Natural killer cell treated with Interleukin-12 subunit alpha and Interleukin-12 subunit beta and Interleukin-15 and Interleukin-18, amount 100 ng/mL, for 72 hours (primary cell): ENCODE results near the gene DTNB. TPM values are rescaled to one million over a fixed set of nuclear protein-coding genes. Genes with fewer than 3 reads are reported as not detected.
A peak's percentile ranks its signal among the peaks of the same experiment; 100 is the strongest.

Source experiments
- ATAC-seq, 2 donors: fragments of 150-1000 bp; cut with Tn5 transposase in 1 of 2; sonication (Bioruptor Pico), chemical (Tn5 transposase) in 1 of 2; 2 replicates each; pipeline ENCODE4 v1.10.0; 2021
- DNase-seq: peaks from one replicate; pipeline ENCODE4 v3.0.0; 2022; ENCODE audit warnings: low spot score
- H3K27ac Mint-ChIP-seq, 2 donors: 1 replicate in 1 of 2; 2 replicates in 1 of 2; pipeline ENCODE4 v1.8.0; 2022; ENCODE audit warnings: mixed read lengths in 2 of 2, mild to moderate bottlenecking in 1 of 2, moderate library complexity in 1 of 2
- H3K27me3 Mint-ChIP-seq, 2 donors: 1 replicate in 1 of 2; 2 replicates in 1 of 2; pipeline ENCODE4 v1.8.0; 2022; ENCODE audit warnings: mixed read lengths in 2 of 2
- H3K36me3 Mint-ChIP-seq: one replicate; pipeline ENCODE4 v1.8.0; 2022; ENCODE audit warnings: mixed read lengths
- H3K4me1 Mint-ChIP-seq, 2 donors: 1 replicate in 1 of 2; 2 replicates in 1 of 2; pipeline ENCODE4 v1.8.0; 2022; ENCODE audit warnings: low read depth in 2 of 2, mixed read lengths in 2 of 2, mild to moderate bottlenecking in 1 of 2
- H3K4me3 Mint-ChIP-seq: one replicate; pipeline ENCODE4 v1.8.0; 2022; ENCODE audit warnings: mixed read lengths
- H3K9me3 Mint-ChIP-seq: 2 replicates; pipeline ENCODE4 v1.8.0; 2022; ENCODE audit warnings: mixed read lengths
- total RNA-seq, 2 donors: library from RNA; stranded (reverse); gene quantifications; one replicate each; pipeline ENCODE4 v1.2.3, GENCODE V29; 2022

The DTNB gene
- total RNA-seq, 2 donors from 2014 or later: 5.3 to 18.9 TPM

GRCh38 chr2:25402477-25402876 is 270.9 kb downstream of the DTNB start:
- Mint-ChIP-seq H3K36me3 (no peaks in the 10 kb centered on the region), H3K9me3 (no peaks in the 10 kb centered on the region), H3K27me3 (no peaks in the 10 kb centered on the region), H3K4me3 (peak overlapping the region; percentile 9), H3K4me1 (peaks cover 20 to 24% of the 10 kb centered on the region in 2 donors), H3K27ac (peak overlapping the region in 1 of 2 donors; percentile 68)
- no peak for DNase-seq
- no peak for ATAC-seq

GRCh38 chr2:25401307-25402026 is 271.9 kb downstream of the DTNB start:
- DNase-seq: no peak
- Mint-ChIP-seq H3K36me3 (no peaks in the 10 kb centered on the region), H3K27me3 (no peaks in the 10 kb centered on the region), H3K9me3 (no peaks in the 10 kb centered on the region), H3K27ac (no peak overlapping the region), H3K4me1 (peaks cover 20 to 24% of the 10 kb centered on the region in 2 donors), H3K4me3 (no peak overlapping the region)
- ATAC-seq: no peak

DNA sequence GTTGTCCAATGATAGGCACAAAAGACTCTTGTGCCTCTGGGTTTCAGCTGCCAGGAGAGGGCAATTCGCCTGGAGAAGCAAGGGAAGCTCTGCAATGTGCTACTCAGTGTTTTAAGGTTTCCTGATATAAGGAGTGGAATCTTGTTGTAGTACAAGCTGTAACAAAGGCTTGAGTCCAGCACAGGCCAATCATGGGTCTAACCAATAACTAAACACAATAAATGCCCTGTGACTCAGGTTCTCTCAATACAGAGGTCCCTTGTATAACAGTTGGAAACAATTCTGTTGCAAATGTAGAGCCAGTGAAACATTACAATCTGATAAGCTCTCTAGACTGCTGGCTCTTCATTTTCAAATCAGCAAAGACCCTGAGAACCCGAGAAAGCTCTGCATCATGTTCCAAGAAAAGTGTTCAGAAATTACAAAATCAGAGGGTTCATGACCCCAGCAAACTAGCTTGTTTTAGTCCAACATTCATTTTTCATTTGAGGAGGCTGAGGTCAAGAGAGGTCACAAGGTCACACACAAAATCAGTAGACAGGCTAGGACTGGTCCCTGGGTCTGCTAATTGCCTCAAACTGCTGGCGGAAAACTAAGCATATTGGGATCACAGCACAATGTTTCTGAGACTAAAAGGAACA is 272.7 kb downstream of the DTNB start:
- no peaks in the 10 kb centered on the region for H3K9me3 Mint-ChIP-seq
- no peak for ATAC-seq
- H3K36me3 Mint-ChIP-seq: no peaks in the 10 kb centered on the region
- no peak overlapping the region for H3K27ac Mint-ChIP-seq
- H3K4me1 Mint-ChIP-seq: peaks cover 20 to 24% of the 10 kb centered on the region in 2 donors
- no peak overlapping the region for H3K4me3 Mint-ChIP-seq
- no peaks in the 10 kb centered on the region for H3K27me3 Mint-ChIP-seq
- DNase-seq: no peak

- no peak for ATAC-seq
These were observed 273.2 kb downstream of the DTNB start for GRCh38 chr2:25400169-25400568.

DNA sequence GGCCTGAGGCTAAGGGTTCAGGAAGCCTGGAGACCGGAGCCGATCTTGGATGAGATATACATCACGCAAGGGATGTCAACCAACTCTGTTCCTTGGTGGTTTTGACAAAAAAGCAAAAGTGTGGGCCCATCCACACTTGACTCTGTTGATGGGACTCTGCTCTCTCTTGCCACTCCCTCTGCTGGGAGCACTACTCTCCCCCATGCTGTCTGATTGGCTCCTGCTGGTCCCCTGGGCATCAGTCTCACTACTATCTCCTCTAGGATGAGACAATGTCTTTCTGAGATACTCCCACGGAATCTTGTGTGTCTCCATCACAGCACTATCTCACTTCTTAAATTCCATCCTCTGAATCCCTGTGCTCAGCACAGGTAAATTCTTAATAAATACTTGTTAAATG is 274.8 kb downstream of the DTNB start:
- DNase-seq (no peak), ATAC-seq (no peak)
- Mint-ChIP-seq H3K27ac (no peak overlapping the region), H3K9me3 (no peaks in the 10 kb centered on the region), H3K4me3 (no peak overlapping the region), H3K4me1 (peaks cover 12 to 15% of the 10 kb centered on the region in 2 donors), H3K36me3 (no peaks in the 10 kb centered on the region), H3K27me3 (no peaks in the 10 kb centered on the region)

More at GRCh38 chr2:25400169-25400568, 273.2 kb downstream of the DTNB start:
- no peak for DNase-seq
- Mint-ChIP-seq H3K9me3 (no peaks in the 10 kb centered on the region), H3K4me1 (peaks cover 20 to 24% of the 10 kb centered on the region in 2 donors), H3K4me3 (no peak overlapping the region), H3K27ac (no peak overlapping the region), H3K27me3 (no peaks in the 10 kb centered on the region), H3K36me3 (no peaks in the 10 kb centered on the region)

DNA sequence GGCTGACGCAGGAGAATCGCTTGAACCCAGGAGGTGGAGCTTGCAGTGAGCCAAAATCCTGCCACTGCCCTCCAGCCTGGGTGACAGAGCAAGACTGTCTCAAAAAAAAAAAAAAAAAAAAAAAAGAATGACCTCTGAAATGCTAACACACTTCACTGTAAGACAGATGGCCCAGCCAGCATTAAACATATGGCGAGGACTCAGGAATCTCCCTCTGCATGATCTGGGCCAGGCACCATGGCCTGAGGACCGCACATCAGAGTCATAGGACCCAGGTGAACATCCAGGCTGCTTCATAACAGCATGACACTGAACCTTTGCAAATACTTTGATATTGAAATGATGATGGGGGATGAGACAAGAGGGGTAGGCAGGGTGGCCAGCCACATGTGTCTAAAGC is 275.6 kb downstream of the DTNB start:
- ATAC-seq (no peak), DNase-seq (no peak)
- Mint-ChIP-seq H3K4me3 (no peak overlapping the region), H3K9me3 (no peaks in the 10 kb centered on the region), H3K36me3 (no peaks in the 10 kb centered on the region), H3K27ac (no peak overlapping the region), H3K4me1 (peaks cover 4 to 9% of the 10 kb centered on the region in 2 donors), H3K27me3 (no peaks in the 10 kb centered on the region)

- Mint-ChIP-seq H3K27me3 (no peaks in the 10 kb centered on the region), H3K36me3 (peaks cover 8% of the 10 kb centered on the region), H3K27ac (no peak overlapping the region), H3K9me3 (no peaks in the 10 kb centered on the region), H3K4me1 (peaks cover 14 to 15% of the 10 kb centered on the region in 2 donors), H3K4me3 (no peak overlapping the region)
- DNase-seq (no peak), ATAC-seq (no peak)
These were observed 284.2 kb downstream of the DTNB start for GRCh38 chr2:25389161-25389560.

- ATAC-seq (peak in 1 of 2 donors; percentile 33), DNase-seq (no peak)
- H3K27ac Mint-ChIP-seq: no peak overlapping the region
- H3K4me3 Mint-ChIP-seq: no peak overlapping the region
- no peaks in the 10 kb centered on the region for H3K9me3 Mint-ChIP-seq
- no peaks in the 10 kb centered on the region for H3K27me3 Mint-ChIP-seq
- H3K36me3 Mint-ChIP-seq: peaks cover 8% of the 10 kb centered on the region
- H3K4me1 Mint-ChIP-seq: peaks cover 14 to 15% of the 10 kb centered on the region in 2 donors
These were observed 284.9 kb downstream of the DTNB start for GRCh38 chr2:25388491-25388890.

DNA sequence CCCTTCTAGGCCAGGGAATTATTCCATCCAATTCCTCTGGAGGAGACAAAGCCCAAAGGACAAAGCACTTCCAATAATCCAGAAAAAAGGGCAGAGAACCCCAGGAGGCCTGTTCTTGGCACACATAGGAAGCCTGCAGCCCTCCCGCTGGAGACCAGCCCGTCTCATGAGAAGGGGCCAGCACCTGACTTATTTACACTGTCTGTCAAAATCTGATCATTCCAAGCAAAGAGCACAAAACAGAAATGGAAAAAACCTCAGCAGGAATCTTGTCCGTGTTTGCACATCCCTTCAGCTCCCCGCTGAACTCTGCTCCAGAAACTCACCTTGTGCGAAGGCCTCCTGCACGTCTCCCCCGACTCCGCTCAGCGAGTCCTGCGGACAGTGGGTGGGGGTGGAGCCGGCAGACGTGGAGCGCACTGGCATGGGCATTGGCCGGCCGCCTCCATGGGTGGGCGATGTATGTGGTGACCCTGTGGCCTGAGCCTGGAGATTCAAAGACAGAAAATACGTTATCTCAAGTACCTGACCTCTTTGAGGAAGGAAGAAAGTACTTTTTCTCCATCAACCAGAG is 285.4 kb downstream of the DTNB start:
- H3K9me3 Mint-ChIP-seq: no peaks in the 10 kb centered on the region
- ATAC-seq (no peak), DNase-seq (no peak)
- H3K27ac Mint-ChIP-seq: no peak overlapping the region
- no peak overlapping the region for H3K4me3 Mint-ChIP-seq
- peaks cover 8% of the 10 kb centered on the region for H3K36me3 Mint-ChIP-seq
- H3K4me1 Mint-ChIP-seq: peaks cover 14 to 15% of the 10 kb centered on the region in 2 donors
- H3K27me3 Mint-ChIP-seq: no peaks in the 10 kb centered on the region

GRCh38 chr2:25386971-25387875 is 286.2 kb downstream of the DTNB start:
- DNase-seq (no peak), ATAC-seq (no peak)
- H3K9me3 Mint-ChIP-seq: no peaks in the 10 kb centered on the region
- no peak overlapping the region for H3K4me3 Mint-ChIP-seq
- H3K27ac Mint-ChIP-seq: no peak overlapping the region
- H3K36me3 Mint-ChIP-seq: peaks cover 8% of the 10 kb centered on the region
- peaks cover 0 to under 1% of the 10 kb centered on the region in 2 donors for H3K27me3 Mint-ChIP-seq
- H3K4me1 Mint-ChIP-seq: peaks cover 15% of the 10 kb centered on the region in 2 donors

DNA sequence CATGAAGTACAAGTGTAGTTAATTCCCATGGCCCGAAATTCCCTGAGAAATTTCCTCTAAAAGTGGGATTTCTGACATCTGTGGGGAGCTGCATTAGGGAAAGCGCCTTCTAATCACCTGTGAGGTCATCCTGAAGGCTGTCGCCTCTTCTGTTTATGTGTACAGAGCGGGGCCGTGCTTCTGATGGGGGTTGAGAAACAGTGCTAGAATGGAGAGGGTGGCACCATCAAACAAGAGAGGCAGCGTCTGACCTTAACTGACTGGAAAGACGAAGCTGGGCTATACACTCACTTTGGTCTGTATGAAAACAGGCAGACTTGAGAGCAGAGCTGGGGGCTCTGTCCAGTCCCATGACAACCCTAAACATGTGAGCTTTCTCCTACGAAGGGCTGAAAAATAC is 287.5 kb downstream of the DTNB start:
- H3K4me1 Mint-ChIP-seq: peaks cover 15 to 18% of the 10 kb centered on the region in 2 donors
- ATAC-seq (no peak), DNase-seq (no peak)
- H3K36me3 Mint-ChIP-seq: peaks cover 8% of the 10 kb centered on the region
- peaks cover 0 to 4% of the 10 kb centered on the region in 2 donors for H3K27me3 Mint-ChIP-seq
- no peaks in the 10 kb centered on the region for H3K9me3 Mint-ChIP-seq
- no peak overlapping the region for H3K27ac Mint-ChIP-seq
- H3K4me3 Mint-ChIP-seq: no peak overlapping the region

DNA sequence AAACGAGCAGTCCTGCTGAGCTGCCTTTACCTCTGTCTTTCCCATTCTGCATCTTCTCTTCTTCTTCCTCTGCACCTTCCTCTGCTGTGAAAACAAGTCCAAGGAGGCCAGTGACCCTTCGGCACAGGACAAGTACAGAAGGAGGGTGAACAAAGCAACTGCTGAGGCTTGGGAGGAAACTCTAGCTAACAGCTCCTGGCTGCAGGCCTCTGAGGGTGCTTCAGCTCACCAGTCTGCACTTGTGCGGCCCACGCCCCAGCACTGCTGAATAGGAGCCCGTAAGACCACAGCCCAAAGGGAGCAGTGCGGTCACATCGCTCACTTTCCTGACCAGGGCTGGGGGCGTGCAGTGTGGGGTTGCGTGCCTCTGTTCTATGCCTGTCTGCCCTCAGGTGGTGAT is 289.6 kb downstream of the DTNB start:
- DNase-seq: no peak
- H3K27ac Mint-ChIP-seq: no peak overlapping the region

DNA sequence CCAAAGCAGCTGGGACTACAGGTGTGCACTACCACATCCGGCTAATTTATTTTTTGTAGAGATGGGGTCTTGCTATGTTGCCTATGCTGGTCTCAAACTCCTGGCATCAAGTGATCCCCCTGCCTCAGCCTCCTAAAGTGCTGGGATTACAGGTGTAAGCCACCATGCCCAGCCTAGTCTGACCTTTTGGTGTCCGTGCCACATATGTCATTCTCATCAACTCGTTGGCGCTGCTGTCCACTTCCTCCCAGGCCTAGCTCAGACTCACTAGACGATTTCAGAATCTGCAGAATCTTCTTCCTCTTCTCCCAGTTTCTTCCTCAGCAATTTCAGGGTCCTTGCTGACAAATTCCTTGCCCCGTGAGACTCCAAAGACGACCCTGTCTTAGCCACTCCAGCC is 291.9 kb downstream of the DTNB start:
- DNase-seq: no peak
- Mint-ChIP-seq H3K4me1 (peaks cover 16 to 19% of the 10 kb centered on the region in 2 donors), H3K27me3 (peaks cover 0 to 22% of the 10 kb centered on the region in 2 donors)

More for the DNA sequence above, 289.6 kb downstream of the DTNB start:
- H3K9me3 Mint-ChIP-seq: no peaks in the 10 kb centered on the region
- peaks cover 15 to 16% of the 10 kb centered on the region in 2 donors for H3K4me1 Mint-ChIP-seq
- H3K27me3 Mint-ChIP-seq: peaks cover 0 to 11% of the 10 kb centered on the region in 2 donors
- H3K4me3 Mint-ChIP-seq: no peak overlapping the region
- no peak for ATAC-seq
- peaks cover 8% of the 10 kb centered on the region for H3K36me3 Mint-ChIP-seq

More for the DNA sequence above, 291.9 kb downstream of the DTNB start:
- no peaks in the 10 kb centered on the region for H3K9me3 Mint-ChIP-seq
- H3K27ac Mint-ChIP-seq: no peak overlapping the region
- H3K36me3 Mint-ChIP-seq: peaks cover 2% of the 10 kb centered on the region
- no peak for ATAC-seq
- no peak overlapping the region for H3K4me3 Mint-ChIP-seq
